OCI-LY1 (cell line): Measurements from ENCODE around the gene NDUFA5.
A peak's percentile ranks its signal among the peaks of the same experiment; 100 is the strongest.

Source experiments
- H2AFZ ChIP-seq: fragments of 200-600 bp; sonication (generic), shearing (Covaris generic); 2 replicates; pipeline ENCODE4 v1.6.0; 2014; ENCODE audit warnings: antibody characterized with exemption, mild to moderate bottlenecking, low read length
- H3F3A ChIP-seq: fragments of 200-600 bp; sonication (generic), shearing (Covaris generic); 2 replicates; pipeline ENCODE4 v1.6.0; 2014; ENCODE audit warnings: mild to moderate bottlenecking, antibody characterized with exemption, low read length, moderate library complexity; ENCODE audit not compliant: insufficient read depth
- H3K27ac ChIP-seq: fragments of 200-600 bp; sonication (generic); 2 replicates; pipeline ENCODE4 v1.5.1; 2014; ENCODE audit warnings: low read length, mixed run types, mild to moderate bottlenecking, low read depth; ENCODE audit not compliant: poor library complexity, severe bottlenecking
- H3K27me3 ChIP-seq: fragments of 200-600 bp; sonication (generic); 2 replicates; pipeline ENCODE4 v1.6.0; 2014; ENCODE audit warnings: antibody characterized with exemption, mild to moderate bottlenecking, low read length, moderate library complexity; ENCODE audit not compliant: insufficient read depth
- H3K36me3 ChIP-seq: fragments of 200-600 bp; sonication (generic); 2 replicates; pipeline ENCODE4 v1.6.1; 2014; ENCODE audit warnings: mild to moderate bottlenecking, antibody characterized with exemption, low read length, moderate library complexity, mixed read lengths; ENCODE audit not compliant: insufficient read depth
- H3K4me1 ChIP-seq: fragments of 200-600 bp; sonication (generic); 2 replicates; pipeline ENCODE4 v1.5.1; 2014; ENCODE audit warnings: mild to moderate bottlenecking, low read length, moderate library complexity; ENCODE audit not compliant: insufficient read depth, severe bottlenecking
- H3K4me2 ChIP-seq: fragments of 200-600 bp; sonication (generic), shearing (Covaris generic); 2 replicates; pipeline ENCODE4 v1.6.1; 2014; ENCODE audit warnings: low read length
- H3K4me3 ChIP-seq: fragments of 200-600 bp; sonication (generic); 2 replicates; pipeline ENCODE4 v1.5.1; 2014; ENCODE audit warnings: low read length, low read depth, mild to moderate bottlenecking, mixed read lengths; ENCODE audit not compliant: poor library complexity, severe bottlenecking
- H3K79me2 ChIP-seq: fragments of 200-600 bp; shearing (Covaris generic); 2 replicates; pipeline ENCODE4 v1.6.1; 2016; ENCODE audit warnings: mixed run types, low read length, mixed read lengths; ENCODE audit not compliant: insufficient read depth
- H3K9ac ChIP-seq: fragments of 200-600 bp; sonication (generic), shearing (Covaris generic); 2 replicates; pipeline ENCODE4 v1.6.1; 2014; ENCODE audit warnings: mild to moderate bottlenecking, low read length, mixed read lengths
- H3K9me2 ChIP-seq: fragments of 200-600 bp; sonication (generic), shearing (Covaris generic); 2 replicates; pipeline ENCODE4 v1.6.1; 2014; ENCODE audit warnings: low read depth, mild to moderate bottlenecking, low read length, mixed read lengths
- H3K9me3 ChIP-seq: fragments of 200-600 bp; shearing (Covaris generic); 2 replicates; pipeline ENCODE4 v1.6.1; 2014; ENCODE audit warnings: low read length, mixed read lengths
- H4K20me1 ChIP-seq: fragments of 200-600 bp; sonication (generic), shearing (Covaris generic); 2 replicates; pipeline ENCODE4 v1.6.0; 2016; ENCODE audit warnings: mild to moderate bottlenecking, low read length; ENCODE audit not compliant: insufficient read depth
- EZH2 ChIP-seq: fragments of 200-600 bp; sonication (generic), shearing (Covaris generic); IDR thresholded peaks from 2 replicates; pipeline ENCODE4 v1.8.0; 2017; ENCODE audit warnings: borderline replicate concordance, mixed run types, mild to moderate bottlenecking, antibody characterized with exemption, low read length, moderate library complexity, mixed read lengths
- TF ChIP-seq, protein P1 (sequence below): fragments of 200-600 bp; sonication (generic), shearing (Covaris generic); IDR thresholded peaks from 2 replicates; pipeline ENCODE4 v1.5.1; 2017; ENCODE audit warnings: mild to moderate bottlenecking, antibody characterized with exemption, low read length, moderate library complexity, mixed read lengths

NDUFA5 gene

DNA sequence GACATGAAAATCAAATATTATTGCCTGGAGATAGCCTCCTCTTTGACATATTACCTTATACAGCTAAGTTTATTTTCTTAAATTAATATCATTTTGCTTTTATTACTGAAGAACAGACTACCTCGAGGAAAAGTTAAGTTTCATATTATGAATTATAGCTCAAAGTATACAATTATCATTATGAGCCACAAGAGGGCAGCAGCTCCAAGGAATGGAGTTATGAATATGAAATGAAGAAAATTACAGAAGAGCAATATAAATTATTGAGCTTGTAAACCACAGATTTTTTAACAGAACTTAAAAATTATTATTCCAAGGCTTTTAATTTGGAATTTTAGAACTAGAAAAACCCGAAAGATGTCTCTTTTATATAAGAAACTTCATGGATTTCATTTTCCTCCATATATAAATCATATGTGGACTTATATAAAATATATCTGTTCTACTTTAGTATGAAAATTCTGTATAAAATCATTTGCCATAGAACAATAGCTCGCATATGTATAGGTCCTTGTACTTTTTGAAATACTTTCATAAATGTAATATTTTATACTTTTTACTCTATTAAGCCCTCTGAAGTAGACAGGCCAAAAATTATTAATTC lies 63.3 kb downstream of the NDUFA5 start:
- no peak overlapping the region for H3K9ac ChIP-seq

DNA sequence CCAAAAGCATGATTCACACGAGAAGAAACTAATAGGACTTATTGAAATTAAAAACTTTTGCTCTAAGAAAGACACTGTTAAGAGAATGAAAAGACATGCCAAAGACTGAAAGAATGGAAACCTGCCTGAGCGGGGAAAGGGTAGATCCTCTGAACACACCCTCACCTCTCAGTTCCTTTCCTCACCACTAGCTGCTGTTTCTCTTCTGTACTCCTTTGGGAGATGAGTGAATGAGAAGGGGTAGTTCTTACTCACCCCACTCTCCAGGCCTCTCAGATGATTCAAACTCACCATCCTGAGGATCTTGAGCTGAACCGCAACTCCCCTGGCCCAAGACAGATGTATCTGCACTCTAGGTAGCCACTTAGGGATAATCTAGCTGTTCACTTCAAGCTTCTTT lies 65.1 kb downstream of the NDUFA5 start:
- Histone ChIP-seq H3K9me2 (no peaks in the 10 kb centered on the region), H3K4me1 (no peaks in the 10 kb centered on the region), H3K27me3 (no peaks in the 10 kb centered on the region), H3K27ac (no peak overlapping the region), H3K79me2 (no peaks in the 10 kb centered on the region), H3K4me3 (no peak overlapping the region), H2AFZ (no peak overlapping the region), H3F3A (no peaks in the 10 kb centered on the region), H3K4me2 (no peak overlapping the region), H3K36me3 (no peaks in the 10 kb centered on the region), H3K9ac (no peak overlapping the region), H4K20me1 (0 out of 2 replicates have a peak, but pooled peaks cover 4% of the 10 kb centered on the region), H3K9me3 (no peaks in the 10 kb centered on the region; the same call in 1 of the 2 replicates)
- TF ChIP-seq EZH2: no peak
- TF ChIP-seq, protein P1, sequence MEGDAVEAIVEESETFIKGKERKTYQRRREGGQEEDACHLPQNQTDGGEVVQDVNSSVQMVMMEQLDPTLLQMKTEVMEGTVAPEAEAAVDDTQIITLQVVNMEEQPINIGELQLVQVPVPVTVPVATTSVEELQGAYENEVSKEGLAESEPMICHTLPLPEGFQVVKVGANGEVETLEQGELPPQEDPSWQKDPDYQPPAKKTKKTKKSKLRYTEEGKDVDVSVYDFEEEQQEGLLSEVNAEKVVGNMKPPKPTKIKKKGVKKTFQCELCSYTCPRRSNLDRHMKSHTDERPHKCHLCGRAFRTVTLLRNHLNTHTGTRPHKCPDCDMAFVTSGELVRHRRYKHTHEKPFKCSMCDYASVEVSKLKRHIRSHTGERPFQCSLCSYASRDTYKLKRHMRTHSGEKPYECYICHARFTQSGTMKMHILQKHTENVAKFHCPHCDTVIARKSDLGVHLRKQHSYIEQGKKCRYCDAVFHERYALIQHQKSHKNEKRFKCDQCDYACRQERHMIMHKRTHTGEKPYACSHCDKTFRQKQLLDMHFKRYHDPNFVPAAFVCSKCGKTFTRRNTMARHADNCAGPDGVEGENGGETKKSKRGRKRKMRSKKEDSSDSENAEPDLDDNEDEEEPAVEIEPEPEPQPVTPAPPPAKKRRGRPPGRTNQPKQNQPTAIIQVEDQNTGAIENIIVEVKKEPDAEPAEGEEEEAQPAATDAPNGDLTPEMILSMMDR: peak; percentile 25; the same call in 1 of the 2 replicates

More for the DNA sequence above, 63.3 kb downstream of the NDUFA5 start:
- no peaks in the 10 kb centered on the region for H3K27me3 ChIP-seq
- H3F3A ChIP-seq: no peaks in the 10 kb centered on the region
- H4K20me1 ChIP-seq: 0 out of 2 replicates have a peak, but pooled peaks cover 4% of the 10 kb centered on the region
- no peak overlapping the region for H3K4me2 ChIP-seq
- H3K9me2 ChIP-seq: no peaks in the 10 kb centered on the region
- H3K9me3 ChIP-seq: no peaks in the 10 kb centered on the region
- H3K36me3 ChIP-seq: no peaks in the 10 kb centered on the region
- H3K27ac ChIP-seq: no peak overlapping the region
- no peak overlapping the region for H2AFZ ChIP-seq
- H3K4me3 ChIP-seq: no peak overlapping the region
- no peaks in the 10 kb centered on the region for H3K4me1 ChIP-seq
- H3K79me2 ChIP-seq: no peaks in the 10 kb centered on the region
- TF ChIP-seq, protein P1: peak; percentile 96
- TF ChIP-seq EZH2: no peak
